A549 treated with dexamethasone at 1 μM for 4 hours (cell line): ENCODE data around the gene SON. TPM values are rescaled to one million over a fixed set of nuclear protein-coding genes. Genes with fewer than 3 reads are reported as not detected.

ENCODE experiments used
- total RNA-seq: library from RNA; stranded (reverse); fragments of 200-300 nt; extraction: Qiagen RNA extraction; gene quantifications from 5 replicates; pipeline ENCODE4 v1.2.3, GENCODE V29; 2022

The SON gene
- total RNA-seq = 75.6 to 98.8 TPM (median 89.3 TPM) in 5 replicates

GRCh38 chr21:33542640-33543504 lies at the start of gene SON:
Gene SON, plus strand, starts transcription at chr21:33543038. Its CDS starts 55 bp downstream, at chr21:33543093.

GRCh38 chr21:33541756-33542639 lies 840 bp upstream of the SON start, which contains the start of gene GART:
Gene GART, minus strand, starts transcription at chr21:33542117. Its CDS starts 2,802 bp downstream, at chr21:33539315.

GRCh38 chr21:33588485-33589335 lies 45.9 kb downstream of the SON start, which contains the start of gene DONSON:
Gene DONSON, minus strand, starts transcription at chr21:33588684. Its CDS starts 43 bp downstream, at chr21:33588641.

Other genes starting within 250 kb of the SON start
- 14.9 to 22.6 TPM (median 17.7 TPM) in 5 replicates for gene IFNAR1, start 218.1 kb upstream of the SON start, total RNA-seq
- 52.4 to 60.1 TPM (median 56.5 TPM) in 5 replicates for gene IFNGR2, start 139.6 kb upstream of the SON start, total RNA-seq
- gene TMEM50B, start 63.1 kb upstream of the SON start, total RNA-seq = 10.5 to 11.5 TPM (median 11.1 TPM) in 5 replicates
- 0.26 to 0.40 TPM (median 0.31 TPM) in 5 replicates for gene DNAJC28, start 51.3 kb upstream of the SON start, total RNA-seq
- 58.6 to 76.2 TPM (median 67.1 TPM) in 5 replicates for gene GART, start 921 bp upstream of the SON start, total RNA-seq
- gene DONSON, start 45.6 kb downstream of the SON start, total RNA-seq = 14.5 to 17.4 TPM (median 16.6 TPM) in 5 replicates
- gene CRYZL1, start 98.7 kb downstream of the SON start, total RNA-seq = 12.2 to 15.0 TPM (median 13.7 TPM) in 5 replicates
- 20.0 to 23.4 TPM (median 21.8 TPM) in 5 replicates for gene ITSN1, start 99.5 kb downstream of the SON start, total RNA-seq